HG03060 (cell line): ENCODE data around the gene CERS6.
A peak's percentile ranks its signal among the peaks of the same experiment; 100 is the strongest.

Source experiments
- ATAC-seq: cut with Tn5 transposase; IDR thresholded peaks from one replicate; pipeline ENCODE4 v1.9.1; 2021; ENCODE audit warnings: low read depth, moderate number of reproducible peaks; ENCODE audit not compliant: unreplicated experiment

CERS6 gene

GRCh38 chr2:168526641-168527040 lies 70.6 kb downstream of the CERS6 start:
- no peak for ATAC-seq

- ATAC-seq, result no peak
Observed at GRCh38 chr2:168528016-168528415, 71.9 kb downstream of the CERS6 start.

- ATAC-seq, result no peak
Observed at GRCh38 chr2:168528469-168528868, 72.4 kb downstream of the CERS6 start.

DNA sequence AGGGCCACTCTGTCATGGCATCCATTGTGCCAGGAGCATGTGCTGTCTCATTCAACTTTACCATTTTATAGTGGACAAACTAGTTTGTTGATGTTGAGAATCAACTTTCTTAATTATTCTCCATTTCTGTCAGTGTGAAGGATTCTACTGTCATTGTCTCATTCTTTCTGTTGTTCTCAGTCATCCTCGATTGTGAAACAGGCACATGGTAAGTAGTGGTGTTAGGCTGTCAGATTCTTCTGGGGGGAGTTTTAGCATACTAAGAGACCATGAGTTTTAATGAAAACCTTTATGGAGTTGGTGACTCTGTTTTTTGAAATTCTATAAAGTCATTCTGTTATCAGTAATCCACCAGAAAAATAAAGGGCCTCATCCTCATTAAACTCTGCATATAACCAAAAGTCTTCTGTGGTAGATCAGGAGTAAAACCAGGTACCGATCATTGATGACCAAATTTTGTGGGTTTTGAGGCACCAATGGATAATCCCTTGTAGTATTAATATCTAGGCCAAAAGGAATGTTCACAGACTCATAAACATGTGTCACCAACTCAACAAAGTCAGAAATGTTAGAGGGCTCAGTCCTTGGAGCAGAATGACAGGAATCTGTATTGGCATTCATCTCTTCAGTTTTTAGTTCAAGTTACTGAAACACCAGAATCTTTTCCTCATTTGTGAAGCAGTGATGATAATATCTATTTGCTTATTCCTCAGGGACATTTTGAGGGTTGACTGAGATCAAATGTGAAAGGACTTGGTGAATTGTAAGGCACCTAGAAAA lies 73.2 kb downstream of the CERS6 start:
- ATAC-seq, result no peak

- no peak for ATAC-seq
Observed at GRCh38 chr2:168529900-168530561, 74.0 kb downstream of the CERS6 start.

- no peak for ATAC-seq
Observed at GRCh38 chr2:168530982-168531622, 75.0 kb downstream of the CERS6 start.

DNA sequence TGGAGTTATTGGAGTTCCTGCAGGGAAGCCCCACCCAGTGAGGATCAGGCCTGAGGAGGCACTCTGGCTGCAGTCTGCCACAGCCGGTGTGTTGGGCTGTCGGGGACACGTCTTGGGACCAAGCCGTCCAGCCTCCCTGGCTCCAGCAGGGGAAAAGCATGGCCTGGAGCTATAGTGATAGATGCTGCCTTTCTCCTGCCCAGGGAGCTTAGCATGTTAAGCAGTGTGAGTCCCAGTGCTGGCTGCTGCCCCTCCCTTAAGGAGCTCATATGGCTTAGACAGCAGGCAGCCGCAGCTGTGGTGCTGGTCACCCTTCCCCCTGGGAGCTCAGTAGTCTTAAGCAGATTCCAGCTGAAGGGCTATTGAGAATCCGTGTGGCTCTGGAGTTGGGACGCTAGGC lies 78.9 kb downstream of the CERS6 start:
- ATAC-seq, result no peak

- no peak for ATAC-seq
Observed at GRCh38 chr2:168536925-168537466, 80.9 kb downstream of the CERS6 start.

GRCh38 chr2:168538133-168538532 lies 82.1 kb downstream of the CERS6 start:
- ATAC-seq, result no peak

- ATAC-seq, result no peak
Observed at GRCh38 chr2:168538534-168538933, 82.5 kb downstream of the CERS6 start.

DNA sequence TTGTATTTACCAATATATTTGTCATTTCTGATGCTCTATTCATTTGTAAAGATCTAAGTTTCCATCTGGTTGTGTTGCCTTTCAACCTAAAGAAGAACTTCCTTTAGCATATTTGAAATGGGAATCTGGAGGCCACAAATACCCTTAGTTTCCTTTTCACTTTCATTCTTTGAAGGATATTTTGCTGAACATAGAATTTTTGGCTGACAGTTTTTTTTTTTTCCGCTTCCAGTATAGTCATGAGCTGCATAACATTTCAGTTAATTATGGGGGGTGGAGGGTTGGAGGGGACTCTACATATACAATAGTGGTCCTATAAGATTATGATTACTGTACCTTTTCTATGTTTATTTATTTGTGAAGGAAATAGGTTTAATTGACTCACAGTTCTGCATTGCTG lies 83.9 kb downstream of the CERS6 start:
- no peak for ATAC-seq

DNA sequence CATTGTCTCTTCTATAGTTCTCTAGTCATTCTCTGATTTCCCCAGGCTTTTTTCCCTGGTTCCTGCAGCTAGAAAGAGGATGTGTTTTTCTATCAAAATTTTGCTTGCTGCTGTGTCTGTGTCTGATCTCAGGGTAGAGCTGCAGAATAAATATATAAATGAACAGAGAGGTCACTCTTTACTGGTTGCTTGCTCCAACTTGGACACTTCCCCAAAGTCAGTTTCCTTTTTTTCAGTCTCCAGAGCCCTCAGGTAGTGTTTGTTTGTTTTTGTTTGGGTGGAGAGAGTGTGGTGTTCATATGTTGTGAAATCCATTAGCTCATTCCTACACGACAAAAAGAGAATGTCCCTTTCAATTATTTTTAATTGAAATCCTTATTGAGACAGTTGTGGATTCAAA lies 85.8 kb downstream of the CERS6 start:
- no peak for ATAC-seq

DNA sequence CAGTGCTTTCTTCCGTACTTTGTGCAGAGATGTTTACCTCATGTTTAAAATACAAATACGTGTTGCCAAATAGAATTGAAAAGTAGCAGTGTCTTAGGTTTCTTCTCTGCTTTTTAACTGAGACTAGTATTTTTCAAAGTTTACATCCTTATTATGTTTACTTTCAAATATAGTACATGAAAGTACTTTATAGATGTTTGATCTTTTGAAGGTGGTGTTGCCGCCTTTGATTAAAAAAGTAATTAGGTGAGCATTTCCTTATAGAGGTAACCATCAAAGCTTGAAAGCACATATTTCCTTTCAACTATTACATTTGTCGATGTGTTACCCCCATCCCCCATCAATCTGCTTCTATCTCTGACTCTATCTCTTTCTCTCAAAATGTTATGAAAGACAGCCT lies 87.0 kb downstream of the CERS6 start:
- no peak for ATAC-seq

DNA sequence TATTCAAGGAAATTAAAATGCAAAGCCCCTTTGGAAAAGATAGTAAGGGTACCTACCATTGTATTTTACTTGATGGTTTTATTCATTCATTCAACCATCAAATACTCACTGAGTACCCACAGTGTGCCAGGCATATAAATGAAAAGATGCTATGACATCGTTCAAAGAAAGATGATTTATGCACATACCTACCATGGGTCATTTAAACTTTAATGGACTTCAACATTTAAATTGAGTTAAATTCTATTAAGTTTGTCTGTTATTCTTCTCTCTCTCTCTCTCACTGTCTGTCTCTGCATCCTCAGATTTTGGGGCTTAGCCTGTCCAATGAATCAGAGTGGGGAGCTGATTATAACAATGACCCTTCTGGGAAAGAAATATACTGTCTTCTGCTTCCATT lies 87.9 kb downstream of the CERS6 start:
- no peak for ATAC-seq

GRCh38 chr2:168545439-168546082 lies 89.5 kb downstream of the CERS6 start:
- no peak for ATAC-seq

DNA sequence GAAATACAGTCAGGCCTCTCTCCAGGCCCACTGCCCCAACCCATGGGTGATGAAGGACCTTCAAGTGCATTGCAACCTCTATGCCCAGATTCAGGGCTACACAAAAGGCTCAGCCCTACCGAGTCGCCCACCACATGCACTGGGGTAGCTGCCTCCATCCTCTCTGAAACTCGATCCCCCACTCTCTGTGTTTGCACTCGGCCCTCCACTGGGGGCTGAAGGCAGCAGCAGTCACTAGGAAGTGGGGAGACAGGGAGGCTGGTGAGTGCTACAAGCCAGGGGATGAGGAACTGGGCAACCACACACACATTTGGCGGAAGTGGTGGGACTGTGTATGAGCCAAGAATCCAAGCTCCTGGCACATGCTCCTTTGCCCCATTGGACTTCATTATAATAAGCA lies 94.6 kb downstream of the CERS6 start:
- ATAC-seq, result no peak

DNA sequence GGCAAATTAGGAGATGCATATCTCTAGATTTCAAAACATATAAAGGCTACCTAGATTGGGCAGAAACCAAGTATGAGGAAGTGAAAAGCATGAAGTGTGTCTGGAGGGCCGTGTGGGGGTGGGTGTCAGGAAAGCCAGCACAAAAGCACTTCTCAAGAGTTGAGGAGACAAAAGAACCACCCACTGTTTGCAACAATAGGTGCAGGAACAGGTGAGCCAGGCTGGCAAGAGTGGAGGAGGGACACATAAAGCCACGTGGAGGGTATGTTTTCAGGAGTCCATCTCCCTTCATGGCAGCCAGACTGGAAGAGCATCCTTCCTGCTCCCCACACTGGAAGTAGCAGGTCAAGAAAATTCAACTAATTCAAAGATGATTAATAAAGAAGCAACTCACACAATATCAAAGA lies 96.4 kb downstream of the CERS6 start:
- ATAC-seq, result peak; percentile 90

DNA sequence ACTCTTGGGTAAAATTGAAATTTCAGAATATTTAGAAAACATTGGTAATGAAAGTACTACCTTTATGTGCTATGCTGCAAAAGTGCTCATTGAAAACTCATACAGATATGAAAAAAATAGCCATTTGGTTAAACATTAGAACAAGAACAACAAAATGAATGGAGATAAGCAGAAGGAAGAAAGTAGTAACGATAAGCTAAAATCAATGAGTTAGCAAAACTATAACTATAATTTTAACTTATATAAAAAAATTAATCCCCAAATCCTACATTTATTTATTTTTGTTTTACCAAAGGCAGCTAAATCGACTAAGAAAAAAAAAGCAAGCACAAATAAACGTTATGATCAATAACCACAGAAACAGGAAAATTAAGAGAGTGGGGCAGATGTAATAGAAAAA lies 99.2 kb downstream of the CERS6 start:
- ATAC-seq, result no peak

DNA sequence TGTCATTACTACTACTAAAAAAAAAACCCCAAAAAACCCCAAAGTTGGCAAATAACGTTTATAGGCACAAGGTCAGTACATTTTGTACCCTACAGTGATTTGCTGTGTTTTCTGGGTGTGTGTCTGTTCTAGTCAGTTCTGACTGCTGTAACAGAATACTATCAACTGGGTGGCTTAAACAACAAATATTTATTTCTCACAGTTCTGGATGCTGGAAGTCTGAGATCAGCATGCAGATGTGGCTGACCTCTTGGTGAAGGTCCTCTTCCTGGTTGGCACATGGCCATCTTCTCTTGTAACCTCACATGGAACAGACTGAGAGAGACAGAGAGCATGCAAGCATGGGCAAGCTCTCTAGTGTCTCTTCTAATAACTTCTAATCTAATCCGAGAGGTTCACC lies 103.1 kb downstream of the CERS6 start:
- ATAC-seq, result no peak

DNA sequence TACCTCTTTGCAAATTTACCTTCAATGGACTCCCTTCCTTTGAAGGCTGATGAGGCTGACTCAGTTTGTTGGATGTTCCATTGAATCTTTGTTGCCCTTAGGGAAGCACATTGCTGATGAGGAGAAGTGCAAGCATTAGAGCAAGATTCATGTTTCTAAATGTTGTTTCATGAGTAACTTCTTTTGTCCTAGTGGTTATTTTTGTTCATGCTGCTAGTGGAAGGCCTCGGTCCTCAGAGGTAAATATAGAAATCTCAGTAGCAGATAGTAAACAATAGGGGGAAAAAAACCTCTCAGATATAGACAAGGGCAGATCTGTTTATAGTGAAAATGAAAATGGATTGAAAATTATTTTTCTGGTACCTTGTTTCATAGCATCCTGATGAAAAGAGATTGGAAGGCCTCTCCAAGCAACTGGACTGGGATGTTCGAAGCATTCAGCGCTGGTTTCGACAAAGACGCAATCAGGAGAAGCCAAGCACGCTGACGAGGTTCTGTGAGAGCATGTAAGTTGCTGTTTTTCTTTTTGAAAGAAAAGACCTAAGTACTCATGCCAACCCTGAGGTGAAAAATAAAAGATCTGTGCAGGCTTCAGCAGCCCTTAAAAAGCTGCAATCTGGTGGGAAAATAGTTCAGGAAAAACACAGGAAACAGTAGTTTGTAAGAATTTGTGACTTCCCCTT lies 104.9 kb downstream of the CERS6 start:
- ATAC-seq, result no peak
